Right lobe of liver (tissue), 4 donors: ENCODE measurements around the gene ANKRD24.

Experiments used
- CTCF ChIP-seq, 4 donors: fragments of 200-600 bp in 3 of 4; fragments of 450-650 bp in 1 of 4; IDR thresholded peaks; one replicate each; pipeline versions ENCODE4 v1.5.1 to v1.8.0; 2016 to 2022; ENCODE audit warnings: antibody characterized with exemption in 4 of 4, mild to moderate bottlenecking in 2 of 4
- POLR2A ChIP-seq: fragments of 450-650 bp; IDR thresholded peaks from one replicate; pipeline ENCODE4 v1.6.1; 2017; ENCODE audit warnings: antibody characterized with exemption, mild to moderate bottlenecking
- donor health status: DM: no; HTN: no; CAD: no.
- donor health status: DM: no; HTN: no; CAD: no.
- donor health status: DM: no; HTN: yes; CAD: no.

GRCh38 chr19:4216846-4217245 is 34.4 kb downstream of the ANKRD24 start:
- no peak for TF ChIP-seq CTCF (IDR thresholded peaks at IDR 0.05)
- TF ChIP-seq POLR2A: no peak
